Vagina (tissue), 2 donors: ENCODE data around the gene PIK3CG. TPM values are rescaled to one million over a fixed set of nuclear protein-coding genes. Genes with fewer than 3 reads are reported as not detected.
"Not testable (repeated sequence)": the region's sequence is repeated elsewhere in the genome, so short reads cannot be mapped to it uniquely, and the experiment has no call there.

Experiments
- DNase-seq, 2 donors: peaks; one replicate each; pipeline ENCODE4 v3.0.0-alpha.2; 2017; ENCODE audit errors: extremely low spot score in 2 of 2
- H3K27ac ChIP-seq: fragments of 200-600 bp; sonication (generic); one replicate; pipeline ENCODE4 v1.5.1; 2019
- H3K27me3 ChIP-seq: fragments of 200-600 bp; sonication (generic); one replicate; pipeline ENCODE4 v1.5.1; 2019
- H3K36me3 ChIP-seq, 2 donors: fragments of 200-600 bp; sonication (generic); one replicate each; pipeline ENCODE4 v1.5.1; 2017 to 2019
- H3K4me1 ChIP-seq: fragments of 200-600 bp; sonication (generic); one replicate; pipeline ENCODE4 v1.5.1; 2019
- H3K4me3 ChIP-seq, 2 donors: fragments of 200-600 bp; sonication (generic); 1 replicate in 1 of 2; 2 replicates in 1 of 2; pipeline ENCODE4 v1.5.1; 2016 to 2019
- H3K9me3 ChIP-seq: fragments of 200-600 bp; sonication (generic); one replicate; pipeline ENCODE4 v1.5.1; 2019
- CTCF ChIP-seq, 3 experiments: fragments of 450-650 bp in 2 of 3; fragments of 200-600 bp in 1 of 3; sonication (generic) in 1 of 3; IDR thresholded peaks; one replicate each; pipeline ENCODE4 v1.5.1; 2017 to 2019; ENCODE audit warnings: antibody characterized with exemption in 3 of 3, mild to moderate bottlenecking in 2 of 3, moderate library complexity in 2 of 3
- POLR2A ChIP-seq, 2 donors: fragments of 450-650 bp; IDR thresholded peaks; one replicate each; pipeline ENCODE4 v1.6.1; 2017; ENCODE audit warnings: antibody characterized with exemption in 2 of 2, mild to moderate bottlenecking in 2 of 2, moderate library complexity in 2 of 2
- POLR2AphosphoS5 ChIP-seq, 2 donors: sonication (generic); formaldehyde crosslinking; IDR thresholded peaks; one replicate each; pipeline ENCODE4 v1.9.0; 2017; ENCODE audit warnings: antibody characterized with exemption in 2 of 2, mild to moderate bottlenecking in 2 of 2, low read depth in 1 of 2; ENCODE audit not compliant: insufficient read depth in 1 of 2
- intact Hi-C: fragments of 100-400 bp; cut with DNase I; formaldehyde crosslinking; loops from one replicate; pipeline ENCODE4 v1.15.1; 2023
- total RNA-seq: library from RNA; depleted of rRNA; stranded (reverse); fragments of >200 nt; gene quantifications from one replicate; pipeline ENCODE4 v1.2.3, GENCODE V29; 2016

PIK3CG gene
- total RNA-seq, 1 donor from 2014 or later: 4.4 TPM

GRCh38 chr7:106936236-106936635 is 71.2 kb downstream of the PIK3CG start:
- intact Hi-C loops: no loop called here
- Histone ChIP-seq H3K27ac (no peak overlapping the region), H3K9me3 (no peaks in the 10 kb centered on the region), H3K4me1 (no peaks in the 10 kb centered on the region), H3K27me3 (no peaks in the 10 kb centered on the region), H3K36me3 (no peaks in the 10 kb centered on the region), H3K4me3 (no peak overlapping the region)
- no peak for TF ChIP-seq POLR2AphosphoS5 (IDR thresholded peaks at IDR 0.05; ENCODE audit: insufficient read depth in 1 of 2, low read depth in 1 of 2)
- no peak for TF ChIP-seq CTCF (IDR thresholded peaks at IDR 0.05)
- no peak for TF ChIP-seq POLR2A (IDR thresholded peaks at IDR 0.05)
- DNase-seq: no peak

GRCh38 chr7:106938122-106938521 is 73.0 kb downstream of the PIK3CG start:
- H3K27me3 ChIP-seq, H3K36me3 ChIP-seq, H3K9me3 ChIP-seq, H3K4me3 ChIP-seq, DNase-seq, H3K4me1 ChIP-seq, intact Hi-C loops, H3K27ac ChIP-seq: not testable (repeated sequence)

GRCh38 chr7:106938803-106939202 is 73.7 kb downstream of the PIK3CG start:
- intact Hi-C loops: no loop called here
- H3K4me1 ChIP-seq: no peaks in the 10 kb centered on the region
- H3K9me3 ChIP-seq: no peaks in the 10 kb centered on the region
- H3K27ac ChIP-seq: no peak overlapping the region
- H3K36me3 ChIP-seq: no peaks in the 10 kb centered on the region
- no peak for DNase-seq
- no peaks in the 10 kb centered on the region for H3K27me3 ChIP-seq
- H3K4me3 ChIP-seq: no peak overlapping the region
- TF ChIP-seq POLR2A (IDR thresholded peaks at IDR 0.05): no peak
- no peak for TF ChIP-seq POLR2AphosphoS5 (IDR thresholded peaks at IDR 0.05; ENCODE audit: insufficient read depth in 1 of 2, low read depth in 1 of 2)
- no peak for TF ChIP-seq CTCF (IDR thresholded peaks at IDR 0.05)

GRCh38 chr7:106944035-106944665 is 79.1 kb downstream of the PIK3CG start:
- H3K4me3 ChIP-seq: no peak overlapping the region
- no peak for DNase-seq
- intact Hi-C loops: no loop called here
- no peak for TF ChIP-seq POLR2A (IDR thresholded peaks at IDR 0.05)
- no peak for TF ChIP-seq CTCF (IDR thresholded peaks at IDR 0.05)
- TF ChIP-seq POLR2AphosphoS5 (IDR thresholded peaks at IDR 0.05; ENCODE audit: insufficient read depth in 1 of 2, low read depth in 1 of 2): no peak
- no peaks in the 10 kb centered on the region for H3K9me3 ChIP-seq
- no peaks in the 10 kb centered on the region for H3K36me3 ChIP-seq
- H3K27ac ChIP-seq: no peak overlapping the region
- H3K4me1 ChIP-seq: no peaks in the 10 kb centered on the region
- H3K27me3 ChIP-seq: no peaks in the 10 kb centered on the region

- DNase-seq: no peak
- Histone ChIP-seq H3K27ac (no peak overlapping the region), H3K4me1 (no peaks in the 10 kb centered on the region), H3K9me3 (no peaks in the 10 kb centered on the region), H3K36me3 (no peaks in the 10 kb centered on the region), H3K27me3 (no peaks in the 10 kb centered on the region), H3K4me3 (no peak overlapping the region)
- intact Hi-C loops: no loop called here
- TF ChIP-seq POLR2A (IDR thresholded peaks at IDR 0.05) (no peak), POLR2AphosphoS5 (IDR thresholded peaks at IDR 0.05; ENCODE audit: insufficient read depth in 1 of 2, low read depth in 1 of 2) (no peak), CTCF (IDR thresholded peaks at IDR 0.05) (peak in 2 of 3 experiments; percentile 37 to 63)
Measured at GRCh38 chr7:106947244-106947728, 82.2 kb downstream of the PIK3CG start.
